Cardiac muscle cell (in vitro differentiated cells and primary cell): ENCODE measurements around the gene TENM3. TPM values are rescaled to one million over a fixed set of nuclear protein-coding genes. Genes with fewer than 3 reads are reported as not detected.

Experiments used
- DNase-seq, 2 donors: peaks; one replicate each; pipeline versions ENCODE4 v3.0.0 to v3.0.0-alpha.2; 2010 to 2017; ENCODE audit warnings: low read depth in 1 of 2, low spot score in 1 of 2
- H3K27ac ChIP-seq: fragments of 200-600 bp; sonication (generic); 2 replicates; pipeline ENCODE4 v1.5.1; 2016
- H3K27me3 ChIP-seq: fragments of 200-600 bp; sonication (generic); 2 replicates; pipeline ENCODE4 v1.6.0; 2016; ENCODE audit warnings: control low read depth
- H3K36me3 ChIP-seq: fragments of 200-600 bp; sonication (generic); 2 replicates; pipeline ENCODE4 v1.5.1; 2016; ENCODE audit warnings: control low read depth
- H3K4me1 ChIP-seq: fragments of 200-600 bp; sonication (generic); 2 replicates; pipeline ENCODE4 v1.8.1; 2017; ENCODE audit warnings: low read depth, mild to moderate bottlenecking, mixed run types
- H3K4me3 ChIP-seq: fragments of 200-600 bp; sonication (generic); 2 replicates; pipeline ENCODE4 v1.5.1; 2016; ENCODE audit warnings: mild to moderate bottlenecking
- H3K9me3 ChIP-seq: fragments of 200-600 bp; sonication (generic); 2 replicates; pipeline ENCODE4 v1.5.1; 2017; ENCODE audit warnings: low read depth, mild to moderate bottlenecking, control low read depth
- CTCF ChIP-seq: IDR thresholded peaks from 2 replicates; pipeline ENCODE4 v1.5.1; 2012; ENCODE audit warnings: low read depth, mild to moderate bottlenecking, low read length
- polyA plus RNA-seq: library from polyadenylated mRNA; unstranded; fragments of >200 nt; fragmentation: Nextera tagmentation; extraction: Ambion mirVana; gene quantifications from 2 replicates; pipeline ENCODE4 v1.2.1, GENCODE V29; 2016
- total RNA-seq: library from RNA; depleted of rRNA; stranded (reverse); fragments of >200 nt; gene quantifications from 2 replicates; pipeline ENCODE4 v1.2.3, GENCODE V29; 2016

The TENM3 gene
- total and polyA plus RNA-seq, 2 experiments from 2014 or later = 12.5 to 24.8 TPM

- H3K4me1 ChIP-seq = no peaks in the 10 kb centered on the region
- no peak for TF ChIP-seq CTCF
- H3K27me3 ChIP-seq = no peaks in the 10 kb centered on the region
- H3K36me3 ChIP-seq = no peaks in the 10 kb centered on the region
- H3K4me3 ChIP-seq = no peak overlapping the region
- no peaks in the 10 kb centered on the region for H3K9me3 ChIP-seq
- no peak for DNase-seq
- H3K27ac ChIP-seq = no peak overlapping the region
These were observed 15.6 kb upstream of the TENM3 start for GRCh38 chr4:182227611-182228010.

GRCh38 chr4:182228991-182229577, 14.1 kb upstream of the TENM3 start:
- no peak for DNase-seq
- Histone ChIP-seq H3K9me3 (no peaks in the 10 kb centered on the region), H3K4me1 (no peaks in the 10 kb centered on the region), H3K27ac (no peak overlapping the region), H3K27me3 (no peaks in the 10 kb centered on the region), H3K36me3 (no peaks in the 10 kb centered on the region), H3K4me3 (no peak overlapping the region)
- TF ChIP-seq CTCF = no peak

GRCh38 chr4:182230256-182230655, 12.9 kb upstream of the TENM3 start:
- no peak for TF ChIP-seq CTCF

GRCh38 chr4:182231080-182231479, 12.1 kb upstream of the TENM3 start:
- Histone ChIP-seq H3K4me3 (no peak overlapping the region), H3K36me3 (no peaks in the 10 kb centered on the region), H3K27me3 (no peaks in the 10 kb centered on the region), H3K4me1 (no peaks in the 10 kb centered on the region), H3K27ac (no peak overlapping the region), H3K9me3 (no peaks in the 10 kb centered on the region)
- no peak for TF ChIP-seq CTCF
- DNase-seq = no peak

More at GRCh38 chr4:182230256-182230655, 12.9 kb upstream of the TENM3 start:
- H3K36me3 ChIP-seq = no peaks in the 10 kb centered on the region
- no peaks in the 10 kb centered on the region for H3K9me3 ChIP-seq
- H3K4me1 ChIP-seq = no peaks in the 10 kb centered on the region
- H3K4me3 ChIP-seq = no peak overlapping the region
- H3K27ac ChIP-seq = no peak overlapping the region
- DNase-seq = no peak
- H3K27me3 ChIP-seq = no peaks in the 10 kb centered on the region

GRCh38 chr4:182231496-182231895, 11.7 kb upstream of the TENM3 start:
- Histone ChIP-seq H3K27me3 (no peaks in the 10 kb centered on the region), H3K27ac (no peak overlapping the region), H3K4me3 (no peak overlapping the region), H3K36me3 (no peaks in the 10 kb centered on the region), H3K9me3 (no peaks in the 10 kb centered on the region), H3K4me1 (no peaks in the 10 kb centered on the region)
- no peak for TF ChIP-seq CTCF
- DNase-seq = no peak
